Trophoblast cell (in vitro differentiated cells and primary cell): ENCODE results near the gene PTS.
"Not testable (repeated sequence)": the region's sequence is repeated elsewhere in the genome, so short reads cannot be mapped to it uniquely, and the experiment has no call there.

ENCODE experiments used
- DNase-seq, 2 donors: peaks; one replicate each; pipeline ENCODE4 v3.0.0-alpha.2; 2016
- H2AFZ ChIP-seq: 2 replicates; pipeline ENCODE4 v1.6.1; 2013; ENCODE audit warnings: low read length, moderate library complexity, mild to moderate bottlenecking; ENCODE audit not compliant: insufficient read depth, poor library complexity
- H2AK5ac ChIP-seq: 2 replicates; pipeline ENCODE4 v1.6.1; 2013; ENCODE audit warnings: mild to moderate bottlenecking, low read length
- H2BK120ac ChIP-seq: 2 replicates; pipeline ENCODE4 v1.6.1; 2013; ENCODE audit warnings: low read length, mild to moderate bottlenecking, moderate library complexity; ENCODE audit not compliant: insufficient read depth, poor library complexity
- H2BK12ac ChIP-seq: 2 replicates; pipeline ENCODE4 v1.6.1; 2013; ENCODE audit warnings: mild to moderate bottlenecking, low read length, moderate library complexity
- H2BK5ac ChIP-seq: 2 replicates; pipeline ENCODE4 v1.6.1; 2013; ENCODE audit warnings: low read length, low read depth, moderate library complexity, mild to moderate bottlenecking; ENCODE audit not compliant: poor library complexity
- H3K14ac ChIP-seq: 2 replicates; pipeline ENCODE4 v1.6.1; 2013; ENCODE audit warnings: mild to moderate bottlenecking, low read length
- H3K18ac ChIP-seq: 2 replicates; pipeline ENCODE4 v1.6.1; 2013; ENCODE audit warnings: mild to moderate bottlenecking, low read length
- H3K23ac ChIP-seq: 2 replicates; pipeline ENCODE4 v1.6.1; 2013; ENCODE audit warnings: low read length
- H3K27ac ChIP-seq: 2 replicates; pipeline ENCODE4 v1.5.1; 2013; ENCODE audit warnings: low read depth, mild to moderate bottlenecking, inconsistent platforms, low read length, moderate library complexity
- H3K27me3 ChIP-seq: 2 replicates; pipeline ENCODE4 v1.6.1; 2013; ENCODE audit warnings: inconsistent platforms, mild to moderate bottlenecking, low read length, moderate library complexity; ENCODE audit not compliant: insufficient read depth
- H3K36me3 ChIP-seq, 2 experiments: 1 replicate in 1 of 2; 2 replicates in 1 of 2; pipeline ENCODE4 v1.6.1; 2013; ENCODE audit warnings: low read length in 2 of 2, mild to moderate bottlenecking in 2 of 2, moderate library complexity in 1 of 2; ENCODE audit not compliant: insufficient read depth in 2 of 2, control insufficient read depth in 1 of 2
- H3K4ac ChIP-seq: 2 replicates; pipeline ENCODE4 v1.6.1; 2013; ENCODE audit warnings: low read depth, mild to moderate bottlenecking, low read length, moderate library complexity
- H3K4me1 ChIP-seq, 2 experiments: 1 replicate in 1 of 2; 2 replicates in 1 of 2; pipeline ENCODE4 v1.6.1; 2013; ENCODE audit warnings: low read length in 2 of 2, mild to moderate bottlenecking in 2 of 2, moderate library complexity in 1 of 2; ENCODE audit not compliant: insufficient read depth in 2 of 2, control insufficient read depth in 1 of 2
- H3K4me2 ChIP-seq: 2 replicates; pipeline ENCODE4 v1.6.1; 2013; ENCODE audit warnings: inconsistent platforms, mild to moderate bottlenecking, low read length, moderate library complexity
- H3K4me3 ChIP-seq: 2 replicates; pipeline ENCODE4 v1.5.1; 2013; ENCODE audit warnings: mild to moderate bottlenecking, low read depth, low read length, inconsistent platforms
- H3K79me1 ChIP-seq: one replicate; pipeline ENCODE4 v1.6.1; 2013; ENCODE audit warnings: low read length
- H3K79me2 ChIP-seq: 2 replicates; pipeline ENCODE4 v1.6.1; 2013; ENCODE audit warnings: low read length, mild to moderate bottlenecking; ENCODE audit not compliant: control insufficient read depth, insufficient read depth, poor library complexity
- H3K9ac ChIP-seq: 2 replicates; pipeline ENCODE4 v1.6.1; 2013; ENCODE audit warnings: mild to moderate bottlenecking, low read length
- H3K9me3 ChIP-seq: 2 replicates; pipeline ENCODE4 v1.6.1; 2013; ENCODE audit warnings: low read depth, mild to moderate bottlenecking, control low read depth, inconsistent platforms, low read length; ENCODE audit not compliant: insufficient read depth
- H4K12ac ChIP-seq: 2 replicates; pipeline ENCODE4 v1.6.1; 2013; ENCODE audit warnings: low read depth, mild to moderate bottlenecking, low read length, moderate library complexity
- H4K8ac ChIP-seq: 2 replicates; pipeline ENCODE4 v1.6.1; 2013; ENCODE audit warnings: low read depth, mild to moderate bottlenecking, low read length, moderate library complexity
- H4K91ac ChIP-seq: one replicate; pipeline ENCODE4 v1.6.1; 2013; ENCODE audit warnings: low read depth, mild to moderate bottlenecking, low read length, moderate library complexity
- WGBS: extraction: QIAGEN DNeasy Blood & Tissue Kit; methylation state at CpG from one replicate; pipeline ENCODE4 v1.1.7; 2013; ENCODE audit warnings: missing lambda C conversion rate; ENCODE audit not compliant: insufficient read length, insufficient coverage; ENCODE audit errors: extremely low coverage; 5-methylcytosine and 5-hydroxymethylcytosine counted together

The PTS gene

DNA sequence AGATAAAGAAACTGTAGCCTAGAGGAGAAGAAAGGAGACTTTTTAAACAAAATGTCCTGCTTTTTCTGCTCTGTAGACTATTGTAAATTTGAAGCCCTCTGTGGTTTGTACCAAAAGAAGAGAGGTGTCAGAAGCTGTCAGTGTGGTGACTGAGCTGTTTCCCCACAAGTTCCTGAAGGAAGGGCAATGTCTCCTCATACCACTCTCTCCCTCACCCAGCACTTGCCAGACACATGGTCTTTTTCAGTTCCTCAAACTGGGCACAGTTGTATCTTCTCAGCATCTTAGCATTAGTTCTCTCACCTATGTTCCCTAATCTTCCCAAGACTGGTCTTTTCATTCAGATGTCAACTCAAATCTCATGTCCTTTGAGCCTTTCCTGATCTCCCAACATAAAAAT lies 46.6 kb upstream of the PTS start:
- Histone ChIP-seq H4K12ac (no peak overlapping the region), H3K79me1 (no peaks in the 10 kb centered on the region), H2BK120ac (no peak overlapping the region), H3K23ac (no peak overlapping the region), H3K18ac (no peak overlapping the region), H4K8ac (no peak overlapping the region), H2AK5ac (no peak overlapping the region), H3K27ac (no peak overlapping the region), H3K14ac (no peak overlapping the region), H3K9me3 (no peaks in the 10 kb centered on the region), H3K4ac (no peak overlapping the region), H3K27me3 (no peaks in the 10 kb centered on the region), H3K4me3 (no peak overlapping the region), H3K9ac (no peak overlapping the region), H3K4me2 (no peak overlapping the region), H2BK5ac (no peak overlapping the region), H3K36me3 (no peaks in the 10 kb centered on the region), H2BK12ac (no peak overlapping the region), H3K4me1 (peaks cover 0 to 4% of the 10 kb centered on the region in 2 experiments), H3K79me2 (no peaks in the 10 kb centered on the region), H4K91ac (no peak overlapping the region), H2AFZ (no peak overlapping the region)
- no peak for DNase-seq

DNA sequence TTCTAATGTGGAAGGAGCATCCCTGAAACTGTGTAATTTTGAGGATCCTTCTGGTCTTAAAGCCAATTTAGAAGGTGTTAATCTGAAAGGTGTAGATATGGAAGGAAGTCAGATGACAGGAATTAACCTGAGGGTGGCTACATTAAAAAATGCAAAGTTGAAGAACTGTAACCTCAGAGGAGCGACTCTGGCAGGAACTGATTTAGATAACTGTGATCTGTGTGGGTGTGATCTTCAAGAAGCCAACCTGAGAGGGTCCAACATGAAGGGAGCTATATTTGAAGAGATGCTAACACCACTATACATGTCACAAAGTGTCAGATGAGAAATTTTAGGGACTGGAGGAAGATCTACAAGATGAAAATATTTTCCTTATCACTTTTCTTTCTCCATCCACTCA lies 43.4 kb upstream of the PTS start:
- H3K79me2 ChIP-seq: no peaks in the 10 kb centered on the region
- H3K14ac ChIP-seq: no peak overlapping the region
- no peak overlapping the region for H2AK5ac ChIP-seq
- no peak overlapping the region for H2BK5ac ChIP-seq
- no peak overlapping the region for H4K12ac ChIP-seq
- no peak overlapping the region for H3K4me3 ChIP-seq
- H3K4me2 ChIP-seq: no peak overlapping the region
- H3K23ac ChIP-seq: no peak overlapping the region
- H3K27ac ChIP-seq: no peak overlapping the region
- H3K36me3 ChIP-seq: no peaks in the 10 kb centered on the region
- H2AFZ ChIP-seq: no peak overlapping the region
- H4K91ac ChIP-seq: no peak overlapping the region
- no peaks in the 10 kb centered on the region for H3K79me1 ChIP-seq
- no peak overlapping the region for H4K8ac ChIP-seq
- DNase-seq: no peak
- no peaks in the 10 kb centered on the region for H3K27me3 ChIP-seq
- no CpG with 5 or more reads among the region's 1 CpG for WGBS
- H2BK120ac ChIP-seq: no peak overlapping the region
- no peaks in the 10 kb centered on the region for H3K4me1 ChIP-seq
- no peak overlapping the region for H2BK12ac ChIP-seq
- no peak overlapping the region for H3K4ac ChIP-seq
- H3K9me3 ChIP-seq: no peaks in the 10 kb centered on the region
- H3K18ac ChIP-seq: no peak overlapping the region
- no peak overlapping the region for H3K9ac ChIP-seq

DNA sequence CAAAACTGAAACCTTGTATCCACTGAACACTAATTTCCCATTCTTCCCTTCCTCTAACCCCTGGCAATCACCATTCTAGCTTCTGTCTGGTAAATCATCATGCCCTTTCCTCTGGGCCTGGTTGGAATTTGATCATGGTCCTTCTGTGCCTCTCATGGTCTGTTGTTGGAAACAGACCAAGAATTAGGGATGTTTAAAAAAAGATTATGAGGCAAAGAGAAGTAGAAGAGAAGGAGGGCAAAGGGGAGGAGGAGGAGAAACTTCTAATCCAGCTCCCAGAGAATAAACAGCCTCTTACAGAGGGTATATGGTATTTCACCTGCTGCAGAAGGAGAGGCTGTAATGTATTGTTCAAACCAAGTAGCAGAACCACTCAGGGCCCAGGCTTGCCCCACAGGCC lies 40.3 kb upstream of the PTS start:
- no peak for DNase-seq
- no peak overlapping the region for H3K18ac ChIP-seq
- H3K4ac ChIP-seq: no peak overlapping the region
- H3K4me3 ChIP-seq: no peak overlapping the region
- H3K27ac ChIP-seq: no peak overlapping the region
- no peaks in the 10 kb centered on the region for H3K4me1 ChIP-seq
- no peaks in the 10 kb centered on the region for H3K79me1 ChIP-seq
- no peaks in the 10 kb centered on the region for H3K27me3 ChIP-seq
- H3K36me3 ChIP-seq: no peaks in the 10 kb centered on the region
- H3K14ac ChIP-seq: no peak overlapping the region
- no peak overlapping the region for H3K23ac ChIP-seq
- H2AK5ac ChIP-seq: no peak overlapping the region
- no peak overlapping the region for H3K4me2 ChIP-seq
- no peaks in the 10 kb centered on the region for H3K9me3 ChIP-seq
- H3K9ac ChIP-seq: no peak overlapping the region
- H2AFZ ChIP-seq: no peak overlapping the region
- no peak overlapping the region for H4K91ac ChIP-seq
- H4K12ac ChIP-seq: no peak overlapping the region
- no peak overlapping the region for H4K8ac ChIP-seq
- no peak overlapping the region for H2BK12ac ChIP-seq
- H3K79me2 ChIP-seq: no peaks in the 10 kb centered on the region
- H2BK5ac ChIP-seq: no peak overlapping the region
- H2BK120ac ChIP-seq: no peak overlapping the region

DNA sequence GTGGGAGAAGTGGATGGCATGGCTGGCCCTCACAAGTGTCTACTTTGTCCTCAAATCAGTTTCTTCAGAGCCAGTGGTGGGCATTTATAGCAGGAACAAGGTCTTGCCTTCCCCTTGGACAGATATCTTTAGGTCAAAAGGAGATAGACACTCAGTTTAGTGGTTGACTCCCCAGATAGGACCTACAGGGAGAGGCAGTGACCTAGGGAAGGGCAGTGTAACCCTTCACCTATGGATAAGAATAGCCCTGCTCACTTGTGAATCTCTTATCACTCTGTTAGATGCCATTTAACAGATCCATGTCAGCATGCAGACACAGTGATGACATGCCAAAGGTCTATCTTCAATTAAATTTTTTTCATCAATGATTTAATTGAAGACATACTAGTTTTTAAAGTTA lies 39.9 kb upstream of the PTS start:
- H3K4ac ChIP-seq: no peak overlapping the region
- no peak overlapping the region for H2BK12ac ChIP-seq
- DNase-seq: no peak

DNA sequence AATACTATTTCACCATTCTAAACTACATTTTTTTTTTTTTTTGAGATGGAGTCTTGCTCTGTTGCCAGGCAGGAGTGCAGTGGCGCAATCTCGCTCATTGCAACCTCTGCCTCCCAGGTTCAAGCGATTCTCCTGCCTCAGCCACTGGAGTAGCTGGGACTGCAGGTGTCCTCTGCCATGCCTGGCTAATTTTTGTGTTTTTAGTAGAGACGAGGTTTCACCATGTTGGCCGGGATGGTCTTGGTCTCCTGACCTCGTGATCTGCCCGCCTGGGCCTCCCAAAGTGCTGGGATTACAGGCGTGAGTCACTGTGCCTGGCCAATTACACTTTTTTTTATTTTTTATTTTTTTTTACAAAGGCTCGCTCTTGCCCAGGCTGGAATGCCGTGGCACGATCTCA lies 31.1 kb upstream of the PTS start:
- not testable (repeated sequence) for H3K27me3 ChIP-seq, H2BK120ac ChIP-seq, H4K8ac ChIP-seq, H3K18ac ChIP-seq, H2BK12ac ChIP-seq, H2AK5ac ChIP-seq, H3K79me2 ChIP-seq, H4K91ac ChIP-seq, H3K4ac ChIP-seq, DNase-seq, H4K12ac ChIP-seq, H3K23ac ChIP-seq, H3K14ac ChIP-seq, H3K27ac ChIP-seq, H3K4me3 ChIP-seq, H3K4me2 ChIP-seq, H3K36me3 ChIP-seq, H3K9ac ChIP-seq, H3K4me1 ChIP-seq, H3K9me3 ChIP-seq, H3K79me1 ChIP-seq, H2BK5ac ChIP-seq, H2AFZ ChIP-seq
- no CpG with 5 or more reads among the region's 11 CpGs for WGBS

More for the DNA sequence above, 39.9 kb upstream of the PTS start:
- H3K36me3 ChIP-seq: no peaks in the 10 kb centered on the region
- no peaks in the 10 kb centered on the region for H3K27me3 ChIP-seq
- H2AFZ ChIP-seq: no peak overlapping the region
- H3K9ac ChIP-seq: no peak overlapping the region
- H4K91ac ChIP-seq: no peak overlapping the region
- no peak overlapping the region for H3K27ac ChIP-seq
- H3K79me2 ChIP-seq: no peaks in the 10 kb centered on the region
- H3K18ac ChIP-seq: no peak overlapping the region
- H2BK120ac ChIP-seq: no peak overlapping the region
- H4K12ac ChIP-seq: no peak overlapping the region
- H2BK5ac ChIP-seq: no peak overlapping the region
- H3K4me3 ChIP-seq: no peak overlapping the region
- no peak overlapping the region for H3K4me2 ChIP-seq
- H3K14ac ChIP-seq: no peak overlapping the region
- H4K8ac ChIP-seq: no peak overlapping the region
- no peaks in the 10 kb centered on the region for H3K79me1 ChIP-seq
- H3K23ac ChIP-seq: no peak overlapping the region
- H2AK5ac ChIP-seq: no peak overlapping the region
- H3K4me1 ChIP-seq: no peaks in the 10 kb centered on the region
- no peaks in the 10 kb centered on the region for H3K9me3 ChIP-seq
